ENCODE measurements around the gene HES6. TPM values are rescaled to one million over a fixed set of nuclear protein-coding genes. Genes with fewer than 3 reads are reported as not detected.

The HES6 gene
- polyA plus RNA-seq, 1 donor (not counting 4 experiments of a cell fraction or from before 2014, with no cell fraction given): 0.80 TPM

DNA sequence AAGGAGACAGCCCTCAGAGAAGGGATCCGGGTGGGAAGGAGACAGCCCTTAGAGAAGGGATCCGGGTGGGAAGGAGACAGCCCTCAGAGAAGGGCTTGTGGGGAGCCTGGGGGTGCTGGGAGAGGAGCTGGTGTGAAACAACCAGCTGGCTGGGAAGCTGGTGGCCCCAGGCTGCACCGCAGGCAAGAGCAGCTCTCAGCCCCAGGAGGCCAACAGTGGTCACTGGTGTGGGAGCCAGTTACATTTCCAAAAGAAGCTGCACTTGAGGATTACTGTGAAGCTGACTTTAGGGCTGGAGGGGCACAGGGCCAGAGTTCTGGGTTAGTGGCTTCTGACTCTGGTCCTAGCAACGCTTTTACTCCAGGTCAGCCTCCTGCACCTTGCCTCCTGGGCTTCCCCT is 3.3 kb downstream of the HES6 start:
- FAIRE-seq (no peak), DNase-seq (ENCODE audit: low read depth, low spot score) (no peak)
- H3K9me1 ChIP-seq (ENCODE audit: control insufficient read depth, extremely low read depth, insufficient read depth, low read length): no peaks in the 10 kb centered on the region
- H2AFZ ChIP-seq (ENCODE audit: control insufficient read depth, low read length): no peak overlapping the region
- H3K4me1 ChIP-seq (ENCODE audit: control insufficient read depth, extremely low read depth, insufficient read depth, low read length): no peaks in the 10 kb centered on the region
- no peaks in the 10 kb centered on the region for H4K20me1 ChIP-seq (ENCODE audit: control insufficient read depth, extremely low read depth, insufficient read depth, low read length)
- H3K9ac ChIP-seq (ENCODE audit: control insufficient read depth, extremely low read depth, insufficient read depth, low read length): no peak overlapping the region
- H3K79me2 ChIP-seq (ENCODE audit: control insufficient read depth, insufficient read depth, low read length): no peaks in the 10 kb centered on the region
- no peak overlapping the region for H3K4me2 ChIP-seq (ENCODE audit: control insufficient read depth, extremely low read depth, insufficient read depth, low read depth, low read length)
- H3K36me3 ChIP-seq (ENCODE audit: control insufficient read depth in 2 of 2, extremely low read depth in 1 of 2, insufficient read depth in 2 of 2, low read length in 2 of 2): no peaks in the 10 kb centered on the region
- H3K4me3 ChIP-seq (ENCODE audit: control insufficient read depth in 2 of 3, extremely low read depth in 1 of 3, insufficient read depth in 2 of 3, low read depth in 1 of 3, low read length in 3 of 3): no peak overlapping the region
- H3K27me3 ChIP-seq (ENCODE audit: control insufficient read depth, extremely low read depth, insufficient read depth, low read length): peaks cover 57% of the 10 kb centered on the region
- H3K27ac ChIP-seq (ENCODE audit: control insufficient read depth, insufficient read depth, low read length): no peak overlapping the region
- dilution Hi-C loops (cut with MboI; ENCODE audit: extremely low pct_ligation_motif_present, low sequenced_read_pairs): no loop called here
- H3K9me3 ChIP-seq (ENCODE audit: control insufficient read depth, low read depth, low read length): no peaks in the 10 kb centered on the region
- TF ChIP-seq, protein P1, sequence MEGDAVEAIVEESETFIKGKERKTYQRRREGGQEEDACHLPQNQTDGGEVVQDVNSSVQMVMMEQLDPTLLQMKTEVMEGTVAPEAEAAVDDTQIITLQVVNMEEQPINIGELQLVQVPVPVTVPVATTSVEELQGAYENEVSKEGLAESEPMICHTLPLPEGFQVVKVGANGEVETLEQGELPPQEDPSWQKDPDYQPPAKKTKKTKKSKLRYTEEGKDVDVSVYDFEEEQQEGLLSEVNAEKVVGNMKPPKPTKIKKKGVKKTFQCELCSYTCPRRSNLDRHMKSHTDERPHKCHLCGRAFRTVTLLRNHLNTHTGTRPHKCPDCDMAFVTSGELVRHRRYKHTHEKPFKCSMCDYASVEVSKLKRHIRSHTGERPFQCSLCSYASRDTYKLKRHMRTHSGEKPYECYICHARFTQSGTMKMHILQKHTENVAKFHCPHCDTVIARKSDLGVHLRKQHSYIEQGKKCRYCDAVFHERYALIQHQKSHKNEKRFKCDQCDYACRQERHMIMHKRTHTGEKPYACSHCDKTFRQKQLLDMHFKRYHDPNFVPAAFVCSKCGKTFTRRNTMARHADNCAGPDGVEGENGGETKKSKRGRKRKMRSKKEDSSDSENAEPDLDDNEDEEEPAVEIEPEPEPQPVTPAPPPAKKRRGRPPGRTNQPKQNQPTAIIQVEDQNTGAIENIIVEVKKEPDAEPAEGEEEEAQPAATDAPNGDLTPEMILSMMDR (optimal IDR thresholded peaks at IDR 0.05 in 1 of 3, IDR thresholded peaks at IDR 0.05 in 1 of 3, conservative IDR thresholded peaks at IDR 0.05 in 1 of 3; ENCODE audit: extremely low read depth in 1 of 3, insufficient read depth in 2 of 3, low read length in 3 of 3): no peak
- no peak for TF ChIP-seq EZH2 (IDR thresholded peaks at IDR 0.05; ENCODE audit: low read length)

DNA sequence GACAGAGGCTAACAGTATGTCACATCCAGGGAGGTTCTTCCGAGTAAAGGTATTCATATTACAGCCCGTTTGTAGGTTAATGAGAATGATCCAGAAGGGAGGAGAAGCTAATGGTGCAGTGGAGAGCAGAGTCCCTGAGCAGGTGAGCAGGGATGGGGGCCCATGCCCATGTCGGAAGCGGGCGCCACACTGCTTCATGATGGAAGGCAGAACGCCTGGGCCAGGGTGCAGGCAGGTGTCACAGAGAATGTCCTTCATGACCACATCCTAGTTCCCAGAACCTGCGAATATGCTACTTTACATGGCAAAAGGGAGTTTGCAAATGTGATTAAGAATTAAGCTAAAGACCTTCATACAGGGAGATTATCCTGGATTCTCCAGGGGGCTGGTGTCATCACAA is 4.0 kb downstream of the HES6 start:
- Histone ChIP-seq H3K9me3 (ENCODE audit: control insufficient read depth, low read depth, low read length) (no peaks in the 10 kb centered on the region), H3K79me2 (ENCODE audit: control insufficient read depth, insufficient read depth, low read length) (no peaks in the 10 kb centered on the region), H3K27me3 (ENCODE audit: control insufficient read depth, extremely low read depth, insufficient read depth, low read length) (peaks cover 58% of the 10 kb centered on the region), H3K27ac (ENCODE audit: control insufficient read depth, insufficient read depth, low read length) (no peak overlapping the region), H3K4me2 (ENCODE audit: control insufficient read depth, extremely low read depth, insufficient read depth, low read depth, low read length) (no peak overlapping the region), H4K20me1 (ENCODE audit: control insufficient read depth, extremely low read depth, insufficient read depth, low read length) (no peaks in the 10 kb centered on the region), H3K4me3 (ENCODE audit: control insufficient read depth in 2 of 3, extremely low read depth in 1 of 3, insufficient read depth in 2 of 3, low read depth in 1 of 3, low read length in 3 of 3) (no peak overlapping the region), H3K9ac (ENCODE audit: control insufficient read depth, extremely low read depth, insufficient read depth, low read length) (no peak overlapping the region), H3K4me1 (ENCODE audit: control insufficient read depth, extremely low read depth, insufficient read depth, low read length) (no peaks in the 10 kb centered on the region), H3K9me1 (ENCODE audit: control insufficient read depth, extremely low read depth, insufficient read depth, low read length) (no peaks in the 10 kb centered on the region), H3K36me3 (ENCODE audit: control insufficient read depth in 2 of 2, extremely low read depth in 1 of 2, insufficient read depth in 2 of 2, low read length in 2 of 2) (no peaks in the 10 kb centered on the region), H2AFZ (ENCODE audit: control insufficient read depth, low read length) (no peak overlapping the region)
- FAIRE-seq (no peak), DNase-seq (ENCODE audit: low read depth, low spot score) (no peak)
- dilution Hi-C loops (cut with MboI; ENCODE audit: extremely low pct_ligation_motif_present, low sequenced_read_pairs): no loop called here
- TF ChIP-seq EZH2 (IDR thresholded peaks at IDR 0.05; ENCODE audit: low read length): no peak
- TF ChIP-seq, protein P1 (optimal IDR thresholded peaks at IDR 0.05 in 1 of 3, IDR thresholded peaks at IDR 0.05 in 1 of 3, conservative IDR thresholded peaks at IDR 0.05 in 1 of 3; ENCODE audit: extremely low read depth in 1 of 3, insufficient read depth in 2 of 3, low read length in 3 of 3): no peak

Measured in keratinocyte (primary cell).